ENCODE data around the gene CLPSL1.
"Not testable (repeated sequence)": the region's sequence is repeated elsewhere in the genome, so short reads cannot be mapped to it uniquely, and the experiment has no call there.

The CLPSL1 gene

GRCh38 chr6:35780719-35781118, at the start of gene CLPSL1:
CLPSL1 (plus strand) TSS chr6:35781019; CDS start chr6:35781111, 92 bp downstream.
- DNase-seq (ENCODE audit: low read depth), result no peak

GRCh38 chr6:35731414-35731735, 49.4 kb upstream of the CLPSL1 start:
- peak; percentile 88 for DNase-seq (ENCODE audit: low read depth)

GRCh38 chr6:35731736-35732532, 48.9 kb upstream of the CLPSL1 start:
- peak; percentile 93 for DNase-seq (ENCODE audit: low read depth)

- DNase-seq (ENCODE audit: low read depth), result no peak
Measured at GRCh38 chr6:35733633-35734032, 47.2 kb upstream of the CLPSL1 start.

- not testable (repeated sequence) for DNase-seq (ENCODE audit: low read depth)
Measured at GRCh38 chr6:35734319-35734718, 46.5 kb upstream of the CLPSL1 start.

GRCh38 chr6:35735452-35735851, 45.4 kb upstream of the CLPSL1 start:
- DNase-seq (ENCODE audit: low read depth), result no peak

GRCh38 chr6:35736253-35736894, 44.4 kb upstream of the CLPSL1 start:
- peak; percentile 76 for DNase-seq (ENCODE audit: low read depth)

GRCh38 chr6:35736982-35737412, 43.8 kb upstream of the CLPSL1 start, which contains the start of gene ARMC12:
ARMC12 (plus strand) TSS chr6:35737032; CDS start chr6:35737109, 77 bp downstream.
- no peak for DNase-seq (ENCODE audit: low read depth)

GRCh38 chr6:35737413-35738211, 43.2 kb upstream of the CLPSL1 start:
- DNase-seq (ENCODE audit: low read depth), result no peak

GRCh38 chr6:35739645-35740524, 40.9 kb upstream of the CLPSL1 start:
- no peak for DNase-seq (ENCODE audit: low read depth)

- no peak for DNase-seq (ENCODE audit: low read depth)
Measured at GRCh38 chr6:35742842-35743241, 38.0 kb upstream of the CLPSL1 start.

- no peak for DNase-seq (ENCODE audit: low read depth)
Measured at GRCh38 chr6:35745509-35745908, 35.3 kb upstream of the CLPSL1 start.

- DNase-seq (ENCODE audit: low read depth), result no peak
Measured at GRCh38 chr6:35746516-35746915, 34.3 kb upstream of the CLPSL1 start.

- no peak for DNase-seq (ENCODE audit: low read depth)
Measured at GRCh38 chr6:35747877-35748276, 32.9 kb upstream of the CLPSL1 start.

- DNase-seq (ENCODE audit: low read depth), result no peak
Measured at GRCh38 chr6:35750557-35750956, 30.3 kb upstream of the CLPSL1 start.

- no peak for DNase-seq (ENCODE audit: low read depth)
Measured at GRCh38 chr6:35751594-35751993, 29.2 kb upstream of the CLPSL1 start.

GRCh38 chr6:35752330-35752729, 28.5 kb upstream of the CLPSL1 start:
- DNase-seq (ENCODE audit: low read depth), result no peak

GRCh38 chr6:35754452-35755277, 26.2 kb upstream of the CLPSL1 start:
- no peak for DNase-seq (ENCODE audit: low read depth)

GRCh38 chr6:35755278-35755924, 25.4 kb upstream of the CLPSL1 start:
- DNase-seq (ENCODE audit: low read depth), result no peak

- DNase-seq (ENCODE audit: low read depth), result no peak
Measured at GRCh38 chr6:35757456-35758123, 23.2 kb upstream of the CLPSL1 start.
